SK-N-SH (cell line): Measurements from ENCODE around the gene DDX41.

Experiments used
- EP300 ChIP-seq, 2 experiments: IDR thresholded peaks; 2 replicates each; pipeline versions ENCODE4 v1.4.0 to v1.6.1; 2012; ENCODE audit warnings: borderline replicate concordance in 1 of 2, low read depth in 1 of 2, low read length in 1 of 2
- GATA2 ChIP-seq: sonication (generic); formaldehyde crosslinking; IDR thresholded peaks from 2 replicates; pipeline ENCODE4 v1.5.0; 2020; ENCODE audit warnings: mild to moderate bottlenecking, missing genetic modification reagents
- NRF1 ChIP-seq: IDR thresholded peaks from 2 replicates; pipeline ENCODE4 v1.6.1; 2012; ENCODE audit warnings: low read depth, mild to moderate bottlenecking, low read length
- POLR2AphosphoS5 ChIP-seq: IDR thresholded peaks from 2 replicates; pipeline ENCODE4 v1.6.1; 2012; ENCODE audit warnings: low read depth, low read length
- SMC3 ChIP-seq: IDR thresholded peaks from 2 replicates; pipeline ENCODE4 v1.6.1; 2012; ENCODE audit warnings: low read depth, low read length, improper control_type of control experiment
- TEAD4 ChIP-seq: IDR thresholded peaks from 2 replicates; pipeline ENCODE4 v1.4.0; 2012; ENCODE audit warnings: mild to moderate bottlenecking, borderline replicate concordance; ENCODE audit not compliant: insufficient read depth
- TF ChIP-seq, protein P1 (sequence below): fragments of 200-600 bp; sonication (generic); IDR thresholded peaks from 2 replicates; pipeline ENCODE4 v1.6.1; 2017; ENCODE audit warnings: antibody characterized with exemption, mild to moderate bottlenecking, moderate library complexity
- TF ChIP-seq, protein P2 (sequence below): fragments of 150-350 bp; IDR thresholded peaks from 2 replicates; pipeline ENCODE4 v1.6.1; 2017; ENCODE audit warnings: antibody characterized with exemption, low read length, low read depth, borderline replicate concordance

DNA sequence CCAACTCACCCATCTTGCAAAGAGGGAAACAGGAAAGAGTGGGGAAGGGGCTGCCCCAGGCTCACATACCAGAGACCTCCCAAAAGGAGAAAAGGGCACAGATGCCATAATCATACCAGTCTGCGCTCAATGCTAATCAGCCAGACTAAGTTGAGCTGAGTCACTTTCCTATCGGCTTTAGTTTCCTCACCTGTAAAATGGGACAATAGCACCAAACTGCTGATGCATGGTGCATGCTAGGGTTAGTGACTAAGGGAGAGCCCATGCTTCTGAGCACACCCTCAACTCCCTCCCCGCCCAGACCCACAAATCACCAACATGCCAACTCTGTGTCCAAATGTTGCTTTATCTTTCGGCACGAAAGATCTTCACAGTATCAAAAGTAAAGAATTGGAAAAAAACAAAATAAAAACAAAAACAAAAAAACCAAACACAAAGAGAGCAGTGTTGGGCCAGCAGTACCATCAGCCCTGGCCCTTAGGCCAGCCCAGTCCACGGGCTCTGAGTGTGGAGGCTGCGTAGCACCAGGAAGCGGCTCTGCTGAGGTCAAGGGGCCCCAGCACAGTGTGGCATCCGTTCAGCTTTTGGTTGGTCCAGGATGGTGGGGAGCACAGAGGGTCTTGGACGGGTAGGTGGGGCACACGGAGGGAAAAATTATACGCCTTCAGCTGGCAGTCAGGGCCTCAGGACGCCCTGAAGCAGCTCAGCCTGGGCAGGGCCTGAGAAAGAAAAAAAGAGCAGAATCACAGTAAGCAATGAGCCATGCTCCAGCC, 2.9 kb upstream of the DDX41 start:
- TF ChIP-seq, protein P1, sequence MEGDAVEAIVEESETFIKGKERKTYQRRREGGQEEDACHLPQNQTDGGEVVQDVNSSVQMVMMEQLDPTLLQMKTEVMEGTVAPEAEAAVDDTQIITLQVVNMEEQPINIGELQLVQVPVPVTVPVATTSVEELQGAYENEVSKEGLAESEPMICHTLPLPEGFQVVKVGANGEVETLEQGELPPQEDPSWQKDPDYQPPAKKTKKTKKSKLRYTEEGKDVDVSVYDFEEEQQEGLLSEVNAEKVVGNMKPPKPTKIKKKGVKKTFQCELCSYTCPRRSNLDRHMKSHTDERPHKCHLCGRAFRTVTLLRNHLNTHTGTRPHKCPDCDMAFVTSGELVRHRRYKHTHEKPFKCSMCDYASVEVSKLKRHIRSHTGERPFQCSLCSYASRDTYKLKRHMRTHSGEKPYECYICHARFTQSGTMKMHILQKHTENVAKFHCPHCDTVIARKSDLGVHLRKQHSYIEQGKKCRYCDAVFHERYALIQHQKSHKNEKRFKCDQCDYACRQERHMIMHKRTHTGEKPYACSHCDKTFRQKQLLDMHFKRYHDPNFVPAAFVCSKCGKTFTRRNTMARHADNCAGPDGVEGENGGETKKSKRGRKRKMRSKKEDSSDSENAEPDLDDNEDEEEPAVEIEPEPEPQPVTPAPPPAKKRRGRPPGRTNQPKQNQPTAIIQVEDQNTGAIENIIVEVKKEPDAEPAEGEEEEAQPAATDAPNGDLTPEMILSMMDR, result no peak
- TF ChIP-seq POLR2AphosphoS5 (no peak), GATA2 (CRISPR knock-in tag) (no peak), NRF1 (no peak), SMC3 (no peak), TEAD4 (no peak), EP300 (IDR thresholded peaks at IDR 0.05; ENCODE audit: borderline replicate concordance in 1 of 2, low read depth in 1 of 2, low read length in 1 of 2) (no peak)
- TF ChIP-seq, protein P2, sequence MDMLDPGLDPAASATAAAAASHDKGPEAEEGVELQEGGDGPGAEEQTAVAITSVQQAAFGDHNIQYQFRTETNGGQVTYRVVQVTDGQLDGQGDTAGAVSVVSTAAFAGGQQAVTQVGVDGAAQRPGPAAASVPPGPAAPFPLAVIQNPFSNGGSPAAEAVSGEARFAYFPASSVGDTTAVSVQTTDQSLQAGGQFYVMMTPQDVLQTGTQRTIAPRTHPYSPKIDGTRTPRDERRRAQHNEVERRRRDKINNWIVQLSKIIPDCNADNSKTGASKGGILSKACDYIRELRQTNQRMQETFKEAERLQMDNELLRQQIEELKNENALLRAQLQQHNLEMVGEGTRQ, result no peak
